ENCODE data around the gene TRAF6.

GRCh38 chr11:36454551-36454940 is 55.5 kb downstream of the TRAF6 start:
- TF ChIP-seq POLR2A (IDR thresholded peaks at IDR 0.05): no peak
- TF ChIP-seq, protein P1, sequence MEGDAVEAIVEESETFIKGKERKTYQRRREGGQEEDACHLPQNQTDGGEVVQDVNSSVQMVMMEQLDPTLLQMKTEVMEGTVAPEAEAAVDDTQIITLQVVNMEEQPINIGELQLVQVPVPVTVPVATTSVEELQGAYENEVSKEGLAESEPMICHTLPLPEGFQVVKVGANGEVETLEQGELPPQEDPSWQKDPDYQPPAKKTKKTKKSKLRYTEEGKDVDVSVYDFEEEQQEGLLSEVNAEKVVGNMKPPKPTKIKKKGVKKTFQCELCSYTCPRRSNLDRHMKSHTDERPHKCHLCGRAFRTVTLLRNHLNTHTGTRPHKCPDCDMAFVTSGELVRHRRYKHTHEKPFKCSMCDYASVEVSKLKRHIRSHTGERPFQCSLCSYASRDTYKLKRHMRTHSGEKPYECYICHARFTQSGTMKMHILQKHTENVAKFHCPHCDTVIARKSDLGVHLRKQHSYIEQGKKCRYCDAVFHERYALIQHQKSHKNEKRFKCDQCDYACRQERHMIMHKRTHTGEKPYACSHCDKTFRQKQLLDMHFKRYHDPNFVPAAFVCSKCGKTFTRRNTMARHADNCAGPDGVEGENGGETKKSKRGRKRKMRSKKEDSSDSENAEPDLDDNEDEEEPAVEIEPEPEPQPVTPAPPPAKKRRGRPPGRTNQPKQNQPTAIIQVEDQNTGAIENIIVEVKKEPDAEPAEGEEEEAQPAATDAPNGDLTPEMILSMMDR (IDR thresholded peaks at IDR 0.05): no peak

All from body of pancreas (tissue), 4 donors.